Tibial artery (tissue), 4 donors: Measurements from ENCODE around the gene CPED1.

Source experiments
- DNase-seq, 2 donors: peaks; one replicate each; pipeline ENCODE4 v3.0.0-alpha.2; 2019
- H3K27ac ChIP-seq, 2 donors: fragments of 200-600 bp; sonication (generic) in 1 of 2; 1 replicate in 1 of 2; 2 replicates in 1 of 2; pipeline ENCODE4 v1.5.1; 2018 to 2019; ENCODE audit warnings: mild to moderate bottlenecking in 1 of 2
- H3K27me3 ChIP-seq, 2 donors: fragments of 200-600 bp; sonication (generic) in 1 of 2; one replicate each; pipeline versions ENCODE4 v1.5.1 to v1.6.0; 2016 to 2019
- H3K36me3 ChIP-seq, 3 donors: fragments of 200-600 bp; sonication (generic) in 2 of 3; one replicate each; pipeline ENCODE4 v1.5.1; 2016 to 2019; ENCODE audit warnings: mild to moderate bottlenecking in 2 of 3
- H3K4me1 ChIP-seq, 4 donors: fragments of 200-600 bp; sonication (generic) in 2 of 4; 1 replicate in 3 of 4; 2 replicates in 1 of 4; pipeline ENCODE4 v1.5.1; 2016 to 2019
- H3K4me3 ChIP-seq, 2 donors: fragments of 200-600 bp; sonication (generic) in 1 of 2; 1 replicate in 1 of 2; 2 replicates in 1 of 2; pipeline ENCODE4 v1.5.1; 2018 to 2019; ENCODE audit warnings: mild to moderate bottlenecking in 2 of 2
- H3K9me3 ChIP-seq, 3 donors: fragments of 200-600 bp; sonication (generic) in 1 of 3; one replicate each; pipeline ENCODE4 v1.5.1; 2016 to 2019
- CTCF ChIP-seq, 2 experiments: fragments of 200-600 bp in 1 of 2; fragments of 450-650 bp in 1 of 2; IDR thresholded peaks; one replicate each; pipeline ENCODE4 v1.5.1; 2017 to 2019; ENCODE audit warnings: antibody characterized with exemption in 2 of 2, mild to moderate bottlenecking in 1 of 2, moderate library complexity in 1 of 2
- intact Hi-C: fragments of 100-400 bp; cut with DNase I; formaldehyde crosslinking; loops from one replicate; pipeline ENCODE4 v1.15.0; 2023; ENCODE audit warnings: low total_unique reads

CPED1 gene

GRCh38 chr7:121138262-121138933 lies 149.9 kb downstream of the CPED1 start:
- Histone ChIP-seq H3K4me3 (no peak overlapping the region), H3K9me3 (no peaks in the 10 kb centered on the region), H3K36me3 (peaks cover 11 to 45% (median 18%) of the 10 kb centered on the region in 3 donors), H3K4me1 (peaks cover 0 to 17% (median 0%) of the 10 kb centered on the region in 4 donors), H3K27ac (no peak overlapping the region), H3K27me3 (no peaks in the 10 kb centered on the region)
- DNase-seq = no peak
- no peak for TF ChIP-seq CTCF (IDR thresholded peaks at IDR 0.05)
- intact Hi-C loops = loop anchor here (5.0 to 10.0 kb wide), 2 partner anchors 236 to 414 kb away; no protein-coding TSS in a partner anchor

- intact Hi-C loops = loop anchor here (5.0 to 10.0 kb wide), 2 partner anchors 235 to 413 kb away; no protein-coding TSS in a partner anchor
- Histone ChIP-seq H3K27ac (peak overlapping the region in 1 of 2 donors; percentile 13), H3K27me3 (no peaks in the 10 kb centered on the region), H3K4me3 (no peak overlapping the region), H3K4me1 (peaks cover 0 to 17% (median 0%) of the 10 kb centered on the region in 4 donors), H3K9me3 (no peaks in the 10 kb centered on the region), H3K36me3 (peaks cover 11 to 52% (median 18%) of the 10 kb centered on the region in 3 donors)
- TF ChIP-seq CTCF (IDR thresholded peaks at IDR 0.05) = no peak
- no peak for DNase-seq
These were observed 150.9 kb downstream of the CPED1 start for GRCh38 chr7:121139427-121139826.

DNA sequence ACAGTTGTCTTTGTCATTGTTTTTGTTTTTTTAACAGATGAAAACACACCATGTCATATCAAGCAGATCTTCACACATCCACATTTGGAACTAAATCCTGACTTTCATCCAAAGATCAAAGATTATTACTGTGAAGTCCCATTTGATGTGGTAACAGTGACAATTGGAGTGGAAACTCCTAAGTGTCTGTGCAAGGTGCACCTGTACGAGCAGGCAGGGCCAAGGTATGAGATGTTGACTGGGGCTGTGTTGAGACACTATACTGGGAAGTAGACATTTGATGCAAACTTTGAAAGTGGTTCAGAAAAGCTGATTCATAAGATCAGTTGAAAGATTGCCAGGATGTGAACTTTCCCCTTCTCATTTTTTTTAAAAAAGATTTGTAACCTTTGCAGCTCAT lies 152.3 kb downstream of the CPED1 start:
- TF ChIP-seq CTCF (IDR thresholded peaks at IDR 0.05) = no peak
- no peak for DNase-seq

DNA sequence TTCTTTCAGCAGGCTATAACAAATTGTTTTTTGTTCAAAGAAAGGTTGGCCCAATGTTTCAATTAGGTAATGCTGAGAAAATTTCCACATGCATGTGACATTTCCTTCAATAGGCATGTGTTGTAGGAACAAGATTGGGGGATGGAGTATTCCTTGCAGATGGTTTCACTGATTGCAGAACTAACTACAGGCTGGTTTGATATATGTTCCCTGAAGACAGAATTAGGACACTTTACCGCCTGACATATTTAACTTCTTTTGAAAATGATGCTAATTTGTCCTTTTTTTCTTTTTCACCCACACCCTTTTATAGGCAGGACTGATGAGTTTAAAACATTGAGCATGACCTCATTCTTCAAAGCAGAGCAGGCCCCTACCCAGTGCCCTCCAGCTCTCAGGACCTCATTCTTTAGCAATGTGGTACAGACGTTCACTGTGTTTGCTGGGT lies 163.3 kb downstream of the CPED1 start:
- Histone ChIP-seq H3K27ac (peak overlapping the region in 1 of 2 donors; percentile 38), H3K27me3 (no peaks in the 10 kb centered on the region), H3K9me3 (no peaks in the 10 kb centered on the region), H3K36me3 (peaks cover 0 to 14% (median 0%) of the 10 kb centered on the region in 3 donors), H3K4me3 (no peak overlapping the region), H3K4me1 (peaks cover 0 to 10% (median 0%) of the 10 kb centered on the region in 4 donors)
- TF ChIP-seq CTCF (IDR thresholded peaks at IDR 0.05) = no peak
- intact Hi-C loops = no loop called here
- no peak for DNase-seq

More for the DNA sequence above, 152.3 kb downstream of the CPED1 start:
- Histone ChIP-seq H3K36me3 (peaks cover 11 to 52% (median 18%) of the 10 kb centered on the region in 3 donors), H3K27ac (no peak overlapping the region), H3K9me3 (no peaks in the 10 kb centered on the region), H3K4me1 (peaks cover 0 to 17% (median 0%) of the 10 kb centered on the region in 4 donors), H3K27me3 (no peaks in the 10 kb centered on the region), H3K4me3 (no peak overlapping the region)
- intact Hi-C loops = no loop called here

- TF ChIP-seq CTCF (IDR thresholded peaks at IDR 0.05) = no peak
- Histone ChIP-seq H3K36me3 (peaks cover 0 to 14% (median 0%) of the 10 kb centered on the region in 3 donors), H3K4me1 (peaks cover 0 to 10% (median 0%) of the 10 kb centered on the region in 4 donors), H3K4me3 (no peak overlapping the region), H3K27ac (no peak overlapping the region), H3K9me3 (no peaks in the 10 kb centered on the region), H3K27me3 (no peaks in the 10 kb centered on the region)
- no peak for DNase-seq
- intact Hi-C loops = no loop called here
These were observed 164.9 kb downstream of the CPED1 start for GRCh38 chr7:121153411-121153810.
